HepG2 (cell line): ENCODE results near the gene IQCE. TPM values are rescaled to one million over a fixed set of nuclear protein-coding genes. Genes with fewer than 3 reads are reported as not detected.

Experiments used
- BRCA1 ChIP-seq: sonication (generic); formaldehyde crosslinking; IDR thresholded peaks from 2 replicates; pipeline ENCODE4 v1.4.0; 2020; ENCODE audit warnings: missing genetic modification reagents
- PTBP1 ChIP-seq: fragments of 200-400 bp; formaldehyde crosslinking; IDR thresholded peaks from 2 replicates; pipeline ENCODE4 v1.6.1; 2018; ENCODE audit warnings: low read length, low read depth; ENCODE audit not compliant: poor library complexity, severe bottlenecking
- SP4 ChIP-seq: sonication (generic); formaldehyde crosslinking; IDR thresholded peaks from 2 replicates; pipeline ENCODE4 v1.8.1; 2023; ENCODE audit warnings: mild to moderate bottlenecking, missing genetic modification reagents
- TP53 ChIP-seq: sonication (generic); formaldehyde crosslinking; conservative IDR thresholded peaks from 2 replicates; pipeline ENCODE4 v1.4.0; 2020; ENCODE audit warnings: missing genetic modification reagents
- ZBTB38 ChIP-seq: sonication (generic); formaldehyde crosslinking; IDR thresholded peaks from 2 replicates; pipeline ENCODE4 v1.5.1; 2020; ENCODE audit warnings: mild to moderate bottlenecking, missing genetic modification reagents
- ZFP62 ChIP-seq: sonication (generic); formaldehyde crosslinking; IDR thresholded peaks from 2 replicates; pipeline ENCODE4 v1.4.0; 2020; ENCODE audit warnings: missing genetic modification reagents
- ZNF263 ChIP-seq: sonication (generic); formaldehyde crosslinking; IDR thresholded peaks from 2 replicates; pipeline ENCODE4 v1.4.0; 2020; ENCODE audit warnings: missing genetic modification reagents
- ZNF30 ChIP-seq: sonication (generic); formaldehyde crosslinking; IDR thresholded peaks from 2 replicates; pipeline ENCODE4 v1.5.0; 2020; ENCODE audit warnings: mild to moderate bottlenecking, missing genetic modification reagents
- polyA plus RNA-seq, 8 experiments: library from polyadenylated mRNA; depleted of rRNA in 3 of 8; stranded (reverse) in 7 of 8; unstranded in 1 of 8; fragments of >200 nt; fragmentation: Illumina TruSeq in 4 of 8; extraction: Trizol in 4 of 8; gene quantifications; 2 replicates each; pipeline versions ENCODE4 v1.2.1 to v1.2.3, GENCODE V29; 2011 to 2016; ENCODE audit warnings: low read depth in 4 of 8, missing spikeins in 1 of 8, mixed read lengths in 1 of 8; ENCODE audit not compliant: insufficient read depth in 1 of 8
- total RNA-seq, 5 experiments: library from RNA; depleted of rRNA; stranded (reverse); fragments of >200 nt; fragmentation: Illumina TruSeq; extraction: Trizol; gene quantifications; 2 replicates each; pipeline ENCODE4 v1.2.3, GENCODE V29; 2016; ENCODE audit warnings: low read depth in 1 of 5
- TF ChIP-seq, protein P1 (sequence below): sonication (generic); formaldehyde crosslinking; IDR thresholded peaks from 2 replicates; pipeline ENCODE4 v1.5.0; 2020; ENCODE audit warnings: missing genetic modification reagents, mild to moderate bottlenecking, borderline replicate concordance
- TF ChIP-seq, protein P2 (sequence below): sonication (generic); formaldehyde crosslinking; IDR thresholded peaks from 2 replicates; pipeline ENCODE4 v1.4.0; 2020; ENCODE audit warnings: missing genetic modification reagents
- TF ChIP-seq, protein P3 (sequence below): sonication (generic); formaldehyde crosslinking; IDR thresholded peaks from 2 replicates; pipeline ENCODE4 v1.4.0; 2020; ENCODE audit warnings: missing genetic modification reagents, borderline replicate concordance

The IQCE gene
- total and polyA plus RNA-seq, 2 of the 13 experiments (the other 11 are each of a cell fraction or from before 2014, with no cell fraction given), result 1.5 to 2.5 TPM

DNA sequence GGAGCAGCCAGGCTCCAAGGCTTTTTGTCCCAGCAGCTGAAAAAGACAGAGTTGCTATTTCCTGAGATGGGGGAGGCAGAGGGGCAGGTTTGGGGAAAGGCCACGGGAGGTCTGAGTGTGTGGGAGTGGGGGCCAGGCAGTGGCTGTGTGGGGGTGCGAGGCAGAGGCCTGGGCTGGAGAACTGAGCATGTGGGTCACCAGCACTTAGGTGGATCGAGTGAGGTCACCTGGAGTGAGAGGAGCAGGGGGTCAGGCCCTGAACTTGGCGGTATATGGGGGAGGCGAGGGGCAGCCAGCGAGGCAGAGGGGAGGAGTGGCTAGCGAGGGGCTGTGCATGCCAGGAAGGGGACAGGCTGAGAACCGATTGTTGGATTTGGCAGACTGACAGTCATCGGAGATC, 28.4 kb downstream of the IQCE start (continued):
- TF ChIP-seq, protein P1, sequence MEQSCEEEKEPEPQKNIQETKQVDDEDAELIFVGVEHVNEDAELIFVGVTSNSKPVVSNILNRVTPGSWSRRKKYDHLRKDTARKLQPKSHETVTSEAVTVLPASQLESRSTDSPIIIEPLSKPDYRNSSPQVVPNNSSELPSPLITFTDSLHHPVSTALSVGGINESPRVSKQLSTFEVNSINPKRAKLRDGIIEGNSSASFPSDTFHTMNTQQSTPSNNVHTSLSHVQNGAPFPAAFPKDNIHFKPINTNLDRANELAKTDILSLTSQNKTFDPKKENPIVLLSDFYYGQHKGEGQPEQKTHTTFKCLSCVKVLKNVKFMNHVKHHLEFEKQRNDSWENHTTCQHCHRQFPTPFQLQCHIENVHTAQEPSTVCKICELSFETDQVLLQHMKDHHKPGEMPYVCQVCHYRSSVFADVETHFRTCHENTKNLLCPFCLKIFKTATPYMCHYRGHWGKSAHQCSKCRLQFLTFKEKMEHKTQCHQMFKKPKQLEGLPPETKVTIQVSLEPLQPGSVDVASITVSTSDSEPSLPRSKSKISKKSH (CRISPR knock-in tag), result no peak
- no peak for TF ChIP-seq ZNF263
- TF ChIP-seq, protein P2, sequence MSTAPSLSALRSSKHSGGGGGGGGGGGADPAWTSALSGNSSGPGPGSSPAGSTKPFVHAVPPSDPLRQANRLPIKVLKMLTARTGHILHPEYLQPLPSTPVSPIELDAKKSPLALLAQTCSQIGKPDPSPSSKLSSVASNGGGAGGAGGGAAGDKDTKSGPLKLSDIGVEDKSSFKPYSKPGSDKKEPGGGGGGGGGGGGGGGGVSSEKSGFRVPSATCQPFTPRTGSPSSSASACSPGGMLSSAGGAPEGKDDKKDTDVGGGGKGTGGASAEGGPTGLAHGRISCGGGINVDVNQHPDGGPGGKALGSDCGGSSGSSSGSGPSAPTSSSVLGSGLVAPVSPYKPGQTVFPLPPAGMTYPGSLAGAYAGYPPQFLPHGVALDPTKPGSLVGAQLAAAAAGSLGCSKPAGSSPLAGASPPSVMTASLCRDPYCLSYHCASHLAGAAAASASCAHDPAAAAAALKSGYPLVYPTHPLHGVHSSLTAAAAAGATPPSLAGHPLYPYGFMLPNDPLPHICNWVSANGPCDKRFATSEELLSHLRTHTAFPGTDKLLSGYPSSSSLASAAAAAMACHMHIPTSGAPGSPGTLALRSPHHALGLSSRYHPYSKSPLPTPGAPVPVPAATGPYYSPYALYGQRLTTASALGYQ (CRISPR knock-in tag), result no peak
- no peak for TF ChIP-seq ZFP62
- no peak for TF ChIP-seq ZBTB38
- no peak for TF ChIP-seq ZNF30 (CRISPR knock-in tag)
- TF ChIP-seq TP53 (CRISPR knock-in tag), result no peak
- no peak for TF ChIP-seq BRCA1 (CRISPR knock-in tag)
- TF ChIP-seq, protein P3, sequence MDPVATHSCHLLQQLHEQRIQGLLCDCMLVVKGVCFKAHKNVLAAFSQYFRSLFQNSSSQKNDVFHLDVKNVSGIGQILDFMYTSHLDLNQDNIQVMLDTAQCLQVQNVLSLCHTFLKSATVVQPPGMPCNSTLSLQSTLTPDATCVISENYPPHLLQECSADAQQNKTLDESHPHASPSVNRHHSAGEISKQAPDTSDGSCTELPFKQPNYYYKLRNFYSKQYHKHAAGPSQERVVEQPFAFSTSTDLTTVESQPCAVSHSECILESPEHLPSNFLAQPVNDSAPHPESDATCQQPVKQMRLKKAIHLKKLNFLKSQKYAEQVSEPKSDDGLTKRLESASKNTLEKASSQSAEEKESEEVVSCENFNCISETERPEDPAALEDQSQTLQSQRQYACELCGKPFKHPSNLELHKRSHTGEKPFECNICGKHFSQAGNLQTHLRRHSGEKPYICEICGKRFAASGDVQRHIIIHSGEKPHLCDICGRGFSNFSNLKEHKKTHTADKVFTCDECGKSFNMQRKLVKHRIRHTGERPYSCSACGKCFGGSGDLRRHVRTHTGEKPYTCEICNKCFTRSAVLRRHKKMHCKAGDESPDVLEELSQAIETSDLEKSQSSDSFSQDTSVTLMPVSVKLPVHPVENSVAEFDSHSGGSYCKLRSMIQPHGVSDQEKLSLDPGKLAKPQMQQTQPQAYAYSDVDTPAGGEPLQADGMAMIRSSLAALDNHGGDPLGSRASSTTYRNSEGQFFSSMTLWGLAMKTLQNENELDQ, result no peak
- TF ChIP-seq PTBP1, result no peak
- no peak for TF ChIP-seq SP4
